Lower leg skin (tissue), 3 donors: Measurements from ENCODE around the gene IFI44.

Source experiments
- CTCF ChIP-seq, 3 donors: fragments of 450-650 bp; IDR thresholded peaks; one replicate each; pipeline ENCODE4 v1.5.1; 2016; ENCODE audit warnings: antibody characterized with exemption in 3 of 3, mild to moderate bottlenecking in 3 of 3, moderate library complexity in 2 of 3
- POLR2A ChIP-seq, 2 donors: fragments of 450-650 bp; IDR thresholded peaks; one replicate each; pipeline ENCODE4 v1.6.1; 2016 to 2017; ENCODE audit warnings: antibody characterized with exemption in 2 of 2, mild to moderate bottlenecking in 1 of 2, moderate library complexity in 1 of 2

- TF ChIP-seq POLR2A (IDR thresholded peaks at IDR 0.05) (no peak), CTCF (IDR thresholded peaks at IDR 0.05) (no peak)
Measured at GRCh38 chr1:78620666-78621065, 29.0 kb upstream of the IFI44 start.
